Nephron (organoid): ENCODE results near the gene NFIC.
"Not testable (repeated sequence)": the region's sequence is repeated elsewhere in the genome, so short reads cannot be mapped to it uniquely, and the experiment has no call there.

ENCODE experiments used
- H3K27ac Mint-ChIP-seq, 3 experiments: 2 replicates each; pipeline ENCODE4 v1.8.0; 2020; ENCODE audit warnings: mixed read lengths in 3 of 3, mild to moderate bottlenecking in 2 of 3, moderate library complexity in 1 of 3
- H3K27me3 Mint-ChIP-seq: 2 replicates; pipeline ENCODE4 v1.8.0; 2021; ENCODE audit warnings: low read depth, mild to moderate bottlenecking, moderate library complexity, mixed read lengths
- H3K36me3 Mint-ChIP-seq: 2 replicates; pipeline ENCODE4 v1.8.0; 2020; ENCODE audit warnings: low read depth, mixed read lengths
- H3K4me1 Mint-ChIP-seq: 2 replicates; pipeline ENCODE4 v1.8.0; 2020; ENCODE audit warnings: mixed read lengths
- H3K4me3 Mint-ChIP-seq, 3 experiments: 2 replicates each; pipeline ENCODE4 v1.8.0; 2020; ENCODE audit warnings: mild to moderate bottlenecking in 3 of 3, mixed read lengths in 3 of 3, moderate library complexity in 2 of 3
- H3K9me3 Mint-ChIP-seq: 2 replicates; pipeline ENCODE4 v1.8.0; 2020; ENCODE audit warnings: mixed read lengths
- CTCF ChIP-seq, 3 experiments: fragments of 200-600 bp; sonication (generic); IDR thresholded peaks; one replicate each; pipeline ENCODE4 v1.5.0; 2021; ENCODE audit warnings: antibody characterized with exemption in 3 of 3; ENCODE audit not compliant: unreplicated experiment in 3 of 3

Gene NFIC

GRCh38 chr19:3441089-3441985, 75.0 kb downstream of the NFIC start:
- Mint-ChIP-seq H3K9me3 (no peaks in the 10 kb centered on the region), H3K4me1 (peaks cover 16% of the 10 kb centered on the region), H3K36me3 (peaks cover 5% of the 10 kb centered on the region), H3K4me3 (no peak overlapping the region), H3K27me3 (peaks cover 4% of the 10 kb centered on the region), H3K27ac (peak overlapping the region in 1 of 3 experiments; percentile 48)
- TF ChIP-seq CTCF (IDR thresholded peaks at IDR 0.05; ENCODE audit: unreplicated experiment in 3 of 3): no peak

GRCh38 chr19:3441986-3442329, 75.6 kb downstream of the NFIC start:
- Mint-ChIP-seq H3K27me3 (peaks cover 4% of the 10 kb centered on the region), H3K36me3 (peaks cover 5% of the 10 kb centered on the region), H3K4me3 (no peak overlapping the region), H3K9me3 (no peaks in the 10 kb centered on the region), H3K27ac (peak overlapping the region in 2 of 3 experiments; percentile 22 to 48), H3K4me1 (peaks cover 16% of the 10 kb centered on the region)
- TF ChIP-seq CTCF (IDR thresholded peaks at IDR 0.05; ENCODE audit: unreplicated experiment in 3 of 3): no peak

- Mint-ChIP-seq H3K9me3 (no peaks in the 10 kb centered on the region), H3K27me3 (peaks cover 4% of the 10 kb centered on the region), H3K27ac (peak overlapping the region in 2 of 3 experiments; percentile 22 to 48), H3K36me3 (peaks cover 5% of the 10 kb centered on the region), H3K4me3 (no peak overlapping the region), H3K4me1 (peaks cover 16% of the 10 kb centered on the region)
- no peak for TF ChIP-seq CTCF (IDR thresholded peaks at IDR 0.05; ENCODE audit: unreplicated experiment in 3 of 3)
Observed at GRCh38 chr19:3442487-3443071, 76.2 kb downstream of the NFIC start.

- peak overlapping the region in 2 of 3 experiments; percentile 32 to 33 for H3K4me3 Mint-ChIP-seq
- H3K27me3 Mint-ChIP-seq: peaks cover 4% of the 10 kb centered on the region
- peak overlapping the region; percentile 61 to 87 (median 67) for H3K27ac Mint-ChIP-seq
- no peaks in the 10 kb centered on the region for H3K36me3 Mint-ChIP-seq
- TF ChIP-seq CTCF (IDR thresholded peaks at IDR 0.05; ENCODE audit: unreplicated experiment in 3 of 3): no peak
- H3K4me1 Mint-ChIP-seq: peaks cover 16% of the 10 kb centered on the region
- no peaks in the 10 kb centered on the region for H3K9me3 Mint-ChIP-seq
Observed at GRCh38 chr19:3443840-3444694, 77.7 kb downstream of the NFIC start.

GRCh38 chr19:3444695-3445234, 78.4 kb downstream of the NFIC start:
- peaks cover 4% of the 10 kb centered on the region for H3K27me3 Mint-ChIP-seq
- no peak for TF ChIP-seq CTCF (IDR thresholded peaks at IDR 0.05; ENCODE audit: unreplicated experiment in 3 of 3)

GRCh38 chr19:3446657-3447056, 80.3 kb downstream of the NFIC start:
- not testable (repeated sequence) for H3K36me3 Mint-ChIP-seq, H3K27me3 Mint-ChIP-seq, H3K27ac Mint-ChIP-seq, H3K4me3 Mint-ChIP-seq, H3K9me3 Mint-ChIP-seq
- peaks cover 22% of the 10 kb centered on the region for H3K4me1 Mint-ChIP-seq

More at GRCh38 chr19:3444695-3445234, 78.4 kb downstream of the NFIC start:
- Mint-ChIP-seq H3K4me1 (peaks cover 16% of the 10 kb centered on the region), H3K36me3 (no peaks in the 10 kb centered on the region), H3K4me3 (peak overlapping the region in 1 of 3 experiments; percentile 19), H3K9me3 (no peaks in the 10 kb centered on the region), H3K27ac (peak overlapping the region; percentile 61 to 87 (median 67))
